HCT116 (cell line): ENCODE measurements around the gene ACTN1. TPM values are rescaled to one million over a fixed set of nuclear protein-coding genes. Genes with fewer than 3 reads are reported as not detected.

Source experiments
- ATAC-seq: fragments of 200-7000 bp; cut with Tn5 transposase; 2 replicates; pipeline ENCODE4 v1.9.1; 2020; ENCODE audit warnings: mild to moderate bottlenecking, moderate library complexity
- BruUV-seq: library from RNA; stranded (reverse); fragments of 400-500 nt; replicated peaks from 2 replicates; lab custom pipeline; 2021; lab: Mats Ljungman, UMichigan
- CTCF ChIA-PET: fragments of 300-600 bp; sonication (Branson Sonifier 250); formaldehyde crosslinking; loops from one replicate; lab custom pipeline; 2021; ENCODE audit warnings: antibody characterized with exemption; lab: Charles Lee
- POLR2A ChIA-PET: fragments of 300-600, 350-600 bp; sonication (Branson Sonifier 250); formaldehyde crosslinking; loops from one replicate; lab custom pipeline; 2021; ENCODE audit warnings: antibody characterized with exemption; lab: Charles Lee
- RAD21 ChIA-PET, 2 experiments: fragments of 300-600 bp; sonication (Branson Sonifier 250); formaldehyde crosslinking; loops; one replicate each; lab custom pipeline; 2023; ENCODE audit warnings: low total read pairs in 2 of 2; ENCODE audit not compliant: uncharacterized antibody in 2 of 2, unreplicated experiment in 2 of 2, low non-redundant PET in 1 of 2; lab: Charles Lee
- DNase-seq: peaks from one replicate; pipeline ENCODE4 v3.0.0-alpha.2; 2010; ENCODE audit warnings: low read depth, low spot score
- H2AFZ ChIP-seq: fragments of 200-600 bp; shearing (Covaris generic), sonication (generic); 2 replicates; pipeline ENCODE4 v1.6.1; 2017; ENCODE audit warnings: low read depth, mixed run types, mixed read lengths, antibody characterized with exemption, low read length; ENCODE audit not compliant: poor library complexity, severe bottlenecking
- H3K27ac ChIP-seq: 2 replicates; pipeline ENCODE4 v1.5.1; 2012; ENCODE audit warnings: low read depth, low read length
- H3K27me3 ChIP-seq: fragments of 200-600 bp; sonication (generic); 2 replicates; pipeline ENCODE4 v1.6.1; 2016; ENCODE audit warnings: mixed run types, low read length, mixed read lengths; ENCODE audit not compliant: insufficient read depth
- H3K36me3 ChIP-seq, 2 experiments: fragments of 200-500 bp in 1 of 2; fragments of 200-600 bp in 1 of 2; sonication (Bioruptor generic) in 1 of 2; sonication (generic) in 1 of 2; 2 replicates each; pipeline versions ENCODE4 v1.5.1 to v1.6.1; 2014 to 2016; ENCODE audit warnings: low read length in 2 of 2, inconsistent platforms in 1 of 2, mixed read lengths in 1 of 2, mixed run types in 1 of 2; ENCODE audit not compliant: insufficient read depth in 2 of 2, control insufficient read depth in 1 of 2
- H3K4me1 ChIP-seq, 2 experiments: fragments of 200-600 bp in 1 of 2; sonication (generic) in 1 of 2; 2 replicates each; pipeline versions ENCODE4 v1.5.1 to v1.6.1; 2012 to 2017; ENCODE audit warnings: low read length in 2 of 2, inconsistent platforms in 1 of 2, mild to moderate bottlenecking in 1 of 2, mixed read lengths in 1 of 2, mixed run types in 1 of 2, moderate library complexity in 1 of 2; ENCODE audit not compliant: insufficient read depth in 2 of 2, control insufficient read depth in 1 of 2
- H3K4me2 ChIP-seq: fragments of 200-600 bp; sonication (generic); 2 replicates; pipeline ENCODE4 v1.6.1; 2017; ENCODE audit warnings: mixed run types, low read length, mixed read lengths
- H3K4me3 ChIP-seq, 2 experiments: fragments of 200-600 bp in 1 of 2; sonication (generic) in 1 of 2; replicated peaks in 1 of 2; 2 replicates each; pipeline ENCODE4 v1.5.1; 2011 to 2016; ENCODE audit warnings: low read length in 2 of 2, control low read depth in 1 of 2, low read depth in 1 of 2, mild to moderate bottlenecking in 1 of 2, mixed read lengths in 1 of 2, mixed run types in 1 of 2
- H3K79me2 ChIP-seq: fragments of 200-600 bp; sonication (generic); 2 replicates; pipeline ENCODE4 v1.6.1; 2017; ENCODE audit warnings: mild to moderate bottlenecking, mixed run types, low read length, moderate library complexity, mixed read lengths; ENCODE audit not compliant: insufficient read depth
- H3K9ac ChIP-seq: fragments of 200-600 bp; sonication (generic); 2 replicates; pipeline ENCODE4 v1.6.1; 2016; ENCODE audit warnings: low read length, mixed read lengths
- H3K9me2 ChIP-seq: fragments of 200-600 bp; sonication (generic), shearing (Covaris generic); 2 replicates; pipeline ENCODE4 v1.6.1; 2017; ENCODE audit warnings: mixed run types, mild to moderate bottlenecking, moderate library complexity; ENCODE audit not compliant: insufficient read depth
- H3K9me3 ChIP-seq, 2 experiments: fragments of 200-500 bp in 1 of 2; fragments of 200-600 bp in 1 of 2; sonication (Bioruptor generic) in 1 of 2; sonication (generic) in 1 of 2; 2 replicates each; pipeline ENCODE4 v1.6.1; 2014 to 2017; ENCODE audit warnings: low read length in 2 of 2, mixed read lengths in 2 of 2, inconsistent platforms in 1 of 2, low read depth in 1 of 2, mild to moderate bottlenecking in 1 of 2, mixed run types in 1 of 2, moderate library complexity in 1 of 2; ENCODE audit not compliant: control insufficient read depth in 1 of 2, insufficient read depth in 1 of 2
- H4K20me1 ChIP-seq: fragments of 200-600 bp; sonication (generic), shearing (Covaris generic); 2 replicates; pipeline ENCODE4 v1.6.1; 2017; ENCODE audit warnings: mixed run types, mild to moderate bottlenecking, moderate library complexity; ENCODE audit not compliant: insufficient read depth
- CTCF ChIP-seq, 3 experiments: fragments of 200-600 bp in 1 of 3; sonication (generic) in 1 of 3; IDR thresholded peaks in 2 of 3; conservative IDR thresholded peaks in 1 of 3; 2 replicates each; pipeline ENCODE4 v1.5.1; 2012 to 2017; ENCODE audit warnings: low read depth in 2 of 3, low read length in 2 of 3, antibody characterized with exemption in 1 of 3, borderline replicate concordance in 1 of 3, control low read depth in 1 of 3, mild to moderate bottlenecking in 1 of 3, mixed read lengths in 1 of 3, mixed run types in 1 of 3, moderate library complexity in 1 of 3; ENCODE audit not compliant: insufficient read depth in 1 of 3
- EGR1 ChIP-seq: IDR thresholded peaks from 2 replicates; pipeline ENCODE4 v1.6.1; 2012; ENCODE audit warnings: low read depth
- ELF1 ChIP-seq: IDR thresholded peaks from 2 replicates; pipeline ENCODE4 v1.6.1; 2012; ENCODE audit warnings: low read depth, borderline replicate concordance
- EZH2 ChIP-seq: fragments of 200-600 bp; sonication (generic); IDR thresholded peaks from 2 replicates; pipeline ENCODE4 v1.6.1; 2017; ENCODE audit warnings: antibody characterized with exemption, mixed run types
- FOSL1 ChIP-seq: IDR thresholded peaks from 2 replicates; pipeline ENCODE4 v1.6.1; 2012; ENCODE audit warnings: low read depth
- MAX ChIP-seq: IDR thresholded peaks from 2 replicates; pipeline ENCODE4 v1.6.1; 2012
- POLR2A ChIP-seq: IDR thresholded peaks from 2 replicates; pipeline ENCODE4 v1.7.0; 2011; ENCODE audit warnings: borderline replicate concordance; ENCODE audit not compliant: insufficient read depth, insufficient read length; ENCODE audit errors: extremely low read depth
- POLR2AphosphoS5 ChIP-seq: IDR thresholded peaks from 2 replicates; pipeline ENCODE4 v1.6.1; 2011; ENCODE audit warnings: mild to moderate bottlenecking, low read depth, low read length, moderate library complexity
- RAD21 ChIP-seq: IDR thresholded peaks from 2 replicates; pipeline ENCODE4 v1.6.1; 2012; ENCODE audit warnings: low read depth, mild to moderate bottlenecking
- REST ChIP-seq: IDR thresholded peaks from 2 replicates; pipeline ENCODE4 v1.6.1; 2012; ENCODE audit warnings: low read depth
- SIN3A ChIP-seq: IDR thresholded peaks from 2 replicates; pipeline ENCODE4 v1.6.1; 2012; ENCODE audit warnings: low read depth
- SP1 ChIP-seq: IDR thresholded peaks from 2 replicates; pipeline ENCODE4 v1.6.1; 2012; ENCODE audit warnings: low read depth
- ZBTB33 ChIP-seq: IDR thresholded peaks from 2 replicates; pipeline ENCODE4 v1.6.1; 2011; ENCODE audit warnings: mild to moderate bottlenecking, low read length, moderate library complexity; ENCODE audit not compliant: insufficient replicate concordance; ENCODE audit errors: extremely low read depth
- ZFX ChIP-seq: fragments of 450-650 bp; IDR thresholded peaks from 2 replicates; pipeline ENCODE4 v1.6.1; 2017
- intact Hi-C: fragments of 100-400 bp; cut with micrococcal nuclease; formaldehyde crosslinking; loops from 2 replicates; pipeline ENCODE4 v1.10.0; 2022
- total RNA-seq: library from RNA; stranded (reverse); gene quantifications from one replicate; pipeline ENCODE4 v1.2.1, GENCODE V29; 2021; ENCODE audit not compliant: unreplicated experiment

Gene ACTN1
- total RNA-seq, 1 experiment from 2014 or later = 123 TPM

GRCh38 chr14:68958553-68958952 is 20.5 kb downstream of the ACTN1 start:
- ChIA-PET POLR2A (no interaction called here), CTCF (interaction anchor here (1.2 kb wide), 1 partner anchor 47 kb away, joined by 4 read pairs; no protein-coding TSS in a partner anchor), RAD21 (no interaction called here)
- Histone ChIP-seq H4K20me1 (no peaks in the 10 kb centered on the region), H3K4me1 (peaks cover 28 to 43% of the 10 kb centered on the region in 2 experiments), H3K4me2 (0 out of 2 replicates have a peak overlapping the region, but pooled peaks have one; percentile 4), H3K9me2 (no peaks in the 10 kb centered on the region), H3K79me2 (peaks cover 96% of the 10 kb centered on the region), H3K9ac (no peak overlapping the region), H3K4me3 (no peak overlapping the region), H3K36me3 (no peaks in the 10 kb centered on the region), H3K9me3 (no peaks in the 10 kb centered on the region), H3K27ac (peak overlapping the region; percentile 22), H3K27me3 (no peaks in the 10 kb centered on the region), H2AFZ (no peak overlapping the region)
- no peak for DNase-seq
- intact Hi-C loops = no loop called here
- ATAC-seq = no peak
- no peak for TF ChIP-seq SP1
- no TSS peak for BruUV-seq

- H2AFZ ChIP-seq = no peak overlapping the region
- H3K79me2 ChIP-seq = peaks cover 94% of the 10 kb centered on the region
- H3K4me1 ChIP-seq = peaks cover 33 to 42% of the 10 kb centered on the region in 2 experiments
- ChIA-PET RAD21 (no interaction called here), CTCF (no interaction called here), POLR2A (no interaction called here)
- no peak for DNase-seq
- no peaks in the 10 kb centered on the region for H3K27me3 ChIP-seq
- H3K36me3 ChIP-seq = no peaks in the 10 kb centered on the region
- H3K9me3 ChIP-seq = no peaks in the 10 kb centered on the region
- no peaks in the 10 kb centered on the region for H3K9me2 ChIP-seq
- no peak overlapping the region for H3K4me2 ChIP-seq
- H4K20me1 ChIP-seq = no peaks in the 10 kb centered on the region
- no TSS peak for BruUV-seq
- H3K4me3 ChIP-seq = no peak overlapping the region
- intact Hi-C loops = no loop called here
- no peak overlapping the region for H3K27ac ChIP-seq
- no peak for ATAC-seq
- no peak overlapping the region for H3K9ac ChIP-seq
- TF ChIP-seq REST (no peak), SIN3A (no peak), RAD21 (no peak), MAX (no peak), CTCF (IDR thresholded peaks at IDR 0.05 in 2 of 3, conservative IDR thresholded peaks at IDR 0.05 in 1 of 3; ENCODE audit: borderline replicate concordance in 1 of 3, insufficient read depth in 1 of 3, low read depth in 2 of 3, low read length in 2 of 3) (no peak), POLR2A (no peak), EZH2 (no peak), SP1 (no peak), POLR2AphosphoS5 (no peak), ZFX (no peak), ELF1 (no peak), FOSL1 (no peak), EGR1 (no peak), ZBTB33 (no peak)
Measured at GRCh38 chr14:68957775-68958174, 21.3 kb downstream of the ACTN1 start.
